ENCODE results near the gene DPYD. TPM values are rescaled to one million over a fixed set of nuclear protein-coding genes. Genes with fewer than 3 reads are reported as not detected.

The DPYD gene
- total RNA-seq, 1 donor from 2014 or later, result 8.8 TPM

- H2AFZ ChIP-seq (ENCODE audit: low read depth, low read length), result no peak overlapping the region
- Mint-ChIP-seq H3K36me3 (ENCODE audit: low read depth, unreplicated experiment) (no peaks in the 10 kb centered on the region), H3K9me3 (ENCODE audit: unreplicated experiment) (no peaks in the 10 kb centered on the region), H3K4me3 (ENCODE audit: unreplicated experiment) (no peak overlapping the region), H3K27ac (ENCODE audit: unreplicated experiment) (no peak overlapping the region), H3K4me1 (ENCODE audit: low read depth, unreplicated experiment) (peaks cover 23% of the 10 kb centered on the region), H3K27me3 (ENCODE audit: low read depth, unreplicated experiment) (no peaks in the 10 kb centered on the region)
- no peak overlapping the region for H3K4me2 ChIP-seq (ENCODE audit: low read length)
- H3K27ac ChIP-seq (ENCODE audit: low read depth, low read length), result no peak overlapping the region
- H3K79me2 ChIP-seq (ENCODE audit: insufficient read depth, low read length), result peaks cover 31% of the 10 kb centered on the region
- H3K9me3 ChIP-seq (ENCODE audit: insufficient read depth, low read depth, low read length), result no peaks in the 10 kb centered on the region
- H3K27me3 ChIP-seq (ENCODE audit: insufficient read depth, low read length), result no peaks in the 10 kb centered on the region
- peaks cover 25% of the 10 kb centered on the region for H3K4me1 ChIP-seq (ENCODE audit: insufficient read depth, low read length)
- H4K20me1 ChIP-seq (ENCODE audit: insufficient read depth, low read length), result no peaks in the 10 kb centered on the region
- H3K9ac ChIP-seq (ENCODE audit: low read length), result no peak overlapping the region
- H3K36me3 ChIP-seq (ENCODE audit: insufficient read depth, low read length), result no peaks in the 10 kb centered on the region
- DNase-seq (ENCODE audit: low read depth) (no peak), FAIRE-seq (no peak)
- H3K4me3 ChIP-seq (ENCODE audit: insufficient read depth, low read depth, low read length), result no peak overlapping the region
- TF ChIP-seq EZH2 (IDR thresholded peaks at IDR 0.05; ENCODE audit: insufficient read depth, low read length) (no peak), CTCF (IDR thresholded peaks at IDR 0.05; ENCODE audit: insufficient read depth, low read depth, low read length) (no peak)
Observed at GRCh38 chr1:97905141-97905940, 15.5 kb downstream of the DPYD start.

- Histone ChIP-seq H3K4me3 (ENCODE audit: insufficient read depth, low read depth, low read length) (no peak overlapping the region), H3K4me2 (ENCODE audit: low read length) (no peak overlapping the region), H3K9me3 (ENCODE audit: insufficient read depth, low read depth, low read length) (no peaks in the 10 kb centered on the region), H3K27ac (ENCODE audit: low read depth, low read length) (peak overlapping the region; percentile 1), H3K79me2 (ENCODE audit: insufficient read depth, low read length) (peaks cover 29% of the 10 kb centered on the region), H3K27me3 (ENCODE audit: insufficient read depth, low read length) (no peaks in the 10 kb centered on the region), H4K20me1 (ENCODE audit: insufficient read depth, low read length) (no peaks in the 10 kb centered on the region), H2AFZ (ENCODE audit: low read depth, low read length) (no peak overlapping the region), H3K9ac (ENCODE audit: low read length) (no peak overlapping the region), H3K4me1 (ENCODE audit: insufficient read depth, low read length) (peaks cover 25% of the 10 kb centered on the region), H3K36me3 (ENCODE audit: insufficient read depth, low read length) (no peaks in the 10 kb centered on the region)
- Mint-ChIP-seq H3K9me3 (ENCODE audit: unreplicated experiment) (no peaks in the 10 kb centered on the region), H3K4me1 (ENCODE audit: low read depth, unreplicated experiment) (peaks cover 23% of the 10 kb centered on the region), H3K27ac (ENCODE audit: unreplicated experiment) (no peak overlapping the region), H3K27me3 (ENCODE audit: low read depth, unreplicated experiment) (no peaks in the 10 kb centered on the region), H3K36me3 (ENCODE audit: low read depth, unreplicated experiment) (no peaks in the 10 kb centered on the region), H3K4me3 (ENCODE audit: unreplicated experiment) (no peak overlapping the region)
- TF ChIP-seq EZH2 (IDR thresholded peaks at IDR 0.05; ENCODE audit: insufficient read depth, low read length) (no peak), CTCF (IDR thresholded peaks at IDR 0.05; ENCODE audit: insufficient read depth, low read depth, low read length) (no peak)
- FAIRE-seq (peak; percentile 78), DNase-seq (ENCODE audit: low read depth) (peak; percentile 51)
Observed at GRCh38 chr1:97904534-97904933, 16.3 kb downstream of the DPYD start.

- Histone ChIP-seq H3K9ac (ENCODE audit: low read length) (no peak overlapping the region), H3K36me3 (ENCODE audit: insufficient read depth, low read length) (no peaks in the 10 kb centered on the region), H3K27me3 (ENCODE audit: insufficient read depth, low read length) (no peaks in the 10 kb centered on the region), H2AFZ (ENCODE audit: low read depth, low read length) (no peak overlapping the region), H3K27ac (ENCODE audit: low read depth, low read length) (no peak overlapping the region), H3K9me3 (ENCODE audit: insufficient read depth, low read depth, low read length) (no peaks in the 10 kb centered on the region), H4K20me1 (ENCODE audit: insufficient read depth, low read length) (no peaks in the 10 kb centered on the region), H3K4me2 (ENCODE audit: low read length) (peak overlapping the region; percentile 53), H3K4me3 (ENCODE audit: insufficient read depth, low read depth, low read length) (no peak overlapping the region), H3K4me1 (ENCODE audit: insufficient read depth, low read length) (peaks cover 25% of the 10 kb centered on the region), H3K79me2 (ENCODE audit: insufficient read depth, low read length) (peaks cover 27% of the 10 kb centered on the region)
- Mint-ChIP-seq H3K27me3 (ENCODE audit: low read depth, unreplicated experiment) (no peaks in the 10 kb centered on the region), H3K36me3 (ENCODE audit: low read depth, unreplicated experiment) (peaks cover 4% of the 10 kb centered on the region), H3K9me3 (ENCODE audit: unreplicated experiment) (no peaks in the 10 kb centered on the region), H3K4me1 (ENCODE audit: low read depth, unreplicated experiment) (peaks cover 23% of the 10 kb centered on the region), H3K4me3 (ENCODE audit: unreplicated experiment) (no peak overlapping the region), H3K27ac (ENCODE audit: unreplicated experiment) (no peak overlapping the region)
- TF ChIP-seq EZH2 (IDR thresholded peaks at IDR 0.05; ENCODE audit: insufficient read depth, low read length), result no peak
- no peak for TF ChIP-seq CTCF (IDR thresholded peaks at IDR 0.05; ENCODE audit: insufficient read depth, low read depth, low read length)
- FAIRE-seq, result peak; percentile 39
- DNase-seq (ENCODE audit: low read depth), result peak; percentile 46
Observed at GRCh38 chr1:97903626-97904025, 17.2 kb downstream of the DPYD start.

Data from astrocyte (in vitro differentiated cells and primary cell).